Osteoblast (primary cell): ENCODE results near the gene CCDC120. TPM values are rescaled to one million over a fixed set of nuclear protein-coding genes. Genes with fewer than 3 reads are reported as not detected.

Source experiments
- DNase-seq: peaks from one replicate; pipeline ENCODE4 v3.0.0; 2011; ENCODE audit warnings: low spot score, mixed read lengths; ENCODE audit not compliant: insufficient read length; ENCODE audit errors: missing footprints
- H2AFZ ChIP-seq: 2 replicates; pipeline ENCODE4 v1.6.0; 2011; ENCODE audit warnings: mild to moderate bottlenecking, low read length
- H3K27ac ChIP-seq: 2 replicates; pipeline ENCODE4 v1.5.1; 2011; ENCODE audit warnings: mild to moderate bottlenecking, low read depth, low read length, moderate library complexity
- H3K27me3 ChIP-seq: 2 replicates; pipeline ENCODE4 v1.6.0; 2012; ENCODE audit warnings: mild to moderate bottlenecking, control low read depth, inconsistent platforms, low read length, moderate library complexity; ENCODE audit not compliant: insufficient read depth
- H3K36me3 ChIP-seq: 2 replicates; pipeline ENCODE4 v1.5.1; 2011; ENCODE audit warnings: mild to moderate bottlenecking, low read length, control low read depth, moderate library complexity; ENCODE audit not compliant: insufficient read depth
- H3K4me1 ChIP-seq: 2 replicates; pipeline ENCODE4 v1.5.1; 2011; ENCODE audit warnings: mild to moderate bottlenecking, low read length, control low read depth, moderate library complexity; ENCODE audit not compliant: insufficient read depth
- H3K4me2 ChIP-seq: 2 replicates; pipeline ENCODE4 v1.6.0; 2011; ENCODE audit warnings: mild to moderate bottlenecking, low read length; ENCODE audit not compliant: insufficient read depth
- H3K4me3 ChIP-seq: fragments of 200-600 bp; sonication (generic); 3 replicates; pipeline ENCODE4 v1.5.1; 2012; ENCODE audit warnings: mild to moderate bottlenecking, low read length, inconsistent platforms; ENCODE audit not compliant: insufficient read depth
- H3K79me2 ChIP-seq: 2 replicates; pipeline ENCODE4 v1.6.0; 2012; ENCODE audit warnings: mild to moderate bottlenecking, low read length, control low read depth, inconsistent platforms; ENCODE audit not compliant: insufficient read depth
- H3K9me3 ChIP-seq: 2 replicates; pipeline ENCODE4 v1.5.1; 2011; ENCODE audit warnings: low read depth, low read length, control low read depth
- H4K20me1 ChIP-seq: 2 replicates; pipeline ENCODE4 v1.6.0; 2012; ENCODE audit warnings: mild to moderate bottlenecking, low read length, control low read depth; ENCODE audit not compliant: insufficient read depth
- CTCF ChIP-seq: IDR thresholded peaks from 2 replicates; pipeline ENCODE4 v1.5.1; 2011; ENCODE audit warnings: mild to moderate bottlenecking, low read depth, low read length, moderate library complexity; ENCODE audit errors: extremely low read depth
- total RNA-seq: library from RNA; depleted of rRNA; stranded (reverse); fragments of >200 nt; gene quantifications from 2 replicates; pipeline ENCODE4 v1.2.3, GENCODE V29; 2012

CCDC120 gene
- total RNA-seq, 1 donor: 1.1 TPM

GRCh38 chrX:49079489-49080428, 21.0 kb downstream of the CCDC120 start, which contains the start of gene WDR45:
TSS of gene WDR45 (minus strand) at chrX:49079887. CDS start at chrX:49078095, 1,792 bp downstream.
- H3K27me3 ChIP-seq: no peaks in the 10 kb centered on the region
- peak; percentile 97 for DNase-seq
- no peak for TF ChIP-seq CTCF
- peak within 1 kb of the TSS; percentile 79 for H3K4me3 ChIP-seq
- peaks cover 10% of the 10 kb centered on the region for H3K79me2 ChIP-seq
- H4K20me1 ChIP-seq: no peaks in the 10 kb centered on the region
- peak within 1 kb of the TSS; percentile 86 for H3K4me2 ChIP-seq
- no peaks in the 10 kb centered on the region for H3K4me1 ChIP-seq
- no peaks in the 10 kb centered on the region for H3K9me3 ChIP-seq
- peaks cover 3% of the 10 kb centered on the region for H3K36me3 ChIP-seq
- peak within 1 kb of the TSS; percentile 61 for H2AFZ ChIP-seq
- H3K27ac ChIP-seq: peak within 1 kb of the TSS; percentile 75

GRCh38 chrX:49082271-49082871, 23.6 kb downstream of the CCDC120 start:
- DNase-seq: peak; percentile 26
- Histone ChIP-seq H3K4me2 (no peak overlapping the region), H3K9me3 (no peaks in the 10 kb centered on the region), H3K4me1 (no peaks in the 10 kb centered on the region), H3K36me3 (peaks cover 3% of the 10 kb centered on the region), H3K27me3 (no peaks in the 10 kb centered on the region), H3K27ac (no peak overlapping the region), H3K79me2 (peaks cover 10% of the 10 kb centered on the region), H2AFZ (no peak overlapping the region), H4K20me1 (no peaks in the 10 kb centered on the region), H3K4me3 (no peak overlapping the region)
- TF ChIP-seq CTCF: no peak

- H4K20me1 ChIP-seq: no peaks in the 10 kb centered on the region
- H3K27me3 ChIP-seq: no peaks in the 10 kb centered on the region
- H3K9me3 ChIP-seq: no peaks in the 10 kb centered on the region
- no peak overlapping the region for H3K27ac ChIP-seq
- H3K36me3 ChIP-seq: no peaks in the 10 kb centered on the region
- DNase-seq: no peak
- H3K4me2 ChIP-seq: no peak overlapping the region
- no peaks in the 10 kb centered on the region for H3K79me2 ChIP-seq
- H2AFZ ChIP-seq: no peak overlapping the region
- H3K4me1 ChIP-seq: no peaks in the 10 kb centered on the region
- H3K4me3 ChIP-seq: no peak overlapping the region
- no peak for TF ChIP-seq CTCF
Observed at GRCh38 chrX:49089553-49089952, 30.8 kb downstream of the CCDC120 start.

- no peak for DNase-seq
- no peaks in the 10 kb centered on the region for H3K4me1 ChIP-seq
- no peak overlapping the region for H3K4me3 ChIP-seq
- no peak overlapping the region for H3K4me2 ChIP-seq
- no peaks in the 10 kb centered on the region for H4K20me1 ChIP-seq
- H3K27me3 ChIP-seq: no peaks in the 10 kb centered on the region
- H3K9me3 ChIP-seq: no peaks in the 10 kb centered on the region
- no peak for TF ChIP-seq CTCF
- no peak overlapping the region for H2AFZ ChIP-seq
- no peaks in the 10 kb centered on the region for H3K36me3 ChIP-seq
- no peaks in the 10 kb centered on the region for H3K79me2 ChIP-seq
- H3K27ac ChIP-seq: no peak overlapping the region
Observed at GRCh38 chrX:49096419-49096818, 37.6 kb downstream of the CCDC120 start.
